HEK293T (cell line): ENCODE results near the gene GPATCH8.
"Not testable (repeated sequence)": the region's sequence is repeated elsewhere in the genome, so short reads cannot be mapped to it uniquely, and the experiment has no call there.

Experiments
- CTCF ChIA-PET: fragments of 350-600 bp; formaldehyde crosslinking; extraction: SDS; loops from one replicate; lab custom pipeline; 2021; ENCODE audit warnings: antibody characterized with exemption, inconsistent platforms; lab: Yijun Ruan, JAX
- POLR2A ChIA-PET: fragments of 350-600 bp; formaldehyde crosslinking; extraction: SDS; loops from one replicate; lab custom pipeline; 2020; ENCODE audit warnings: antibody characterized with exemption, inconsistent platforms; lab: Yijun Ruan, JAX
- DNase-seq: peaks from one replicate; pipeline ENCODE4 v3.0.0; 2012; ENCODE audit warnings: mixed read lengths; ENCODE audit errors: extremely low spot score
- ARNT ChIP-seq: fragments of 450-650 bp; IDR thresholded peaks from 2 replicates; pipeline ENCODE4 v1.6.1; 2017; ENCODE audit warnings: mild to moderate bottlenecking
- BHLHE40 ChIP-seq: fragments of 450-650 bp; IDR thresholded peaks from 2 replicates; pipeline ENCODE4 v1.6.1; 2016; ENCODE audit warnings: mild to moderate bottlenecking, moderate library complexity, borderline replicate concordance
- CTBP1 ChIP-seq: fragments of 450-650 bp; IDR thresholded peaks from 2 replicates; pipeline ENCODE4 v1.6.1; 2016; ENCODE audit warnings: borderline replicate concordance
- ELF4 ChIP-seq: fragments of 450-650 bp; IDR thresholded peaks from 2 replicates; pipeline ENCODE4 v1.6.1; 2017; ENCODE audit warnings: antibody characterized with exemption
- FOXA1 ChIP-seq: fragments of 450-650 bp; IDR thresholded peaks from 2 replicates; pipeline ENCODE4 v1.6.1; 2016; ENCODE audit warnings: mild to moderate bottlenecking
- FOXK2 ChIP-seq: fragments of 450-650 bp; IDR thresholded peaks from 2 replicates; pipeline ENCODE4 v1.6.1; 2016; ENCODE audit warnings: mild to moderate bottlenecking
- FOXM1 ChIP-seq: fragments of 450-650 bp; IDR thresholded peaks from 2 replicates; pipeline ENCODE4 v1.6.1; 2017; ENCODE audit warnings: mild to moderate bottlenecking, borderline replicate concordance
- HDGF ChIP-seq: fragments of 450-650 bp; IDR thresholded peaks from 2 replicates; pipeline ENCODE4 v1.6.1; 2017; ENCODE audit warnings: antibody characterized with exemption, borderline replicate concordance
- L3MBTL2 ChIP-seq: fragments of 450-650 bp; conservative IDR thresholded peaks from 2 replicates; pipeline ENCODE4 v1.6.1; 2016; ENCODE audit warnings: mild to moderate bottlenecking
- LEF1 ChIP-seq: fragments of 450-650 bp; IDR thresholded peaks from 2 replicates; pipeline ENCODE4 v1.6.1; 2017; ENCODE audit warnings: mild to moderate bottlenecking, borderline replicate concordance
- NFRKB ChIP-seq: fragments of 450-650 bp; IDR thresholded peaks from 2 replicates; pipeline ENCODE4 v1.6.1; 2016; ENCODE audit warnings: mild to moderate bottlenecking, moderate library complexity
- SP1 ChIP-seq: fragments of 450-650 bp; IDR thresholded peaks from 2 replicates; pipeline ENCODE4 v1.6.1; 2017
- SUZ12 ChIP-seq: fragments of 450-650 bp; IDR thresholded peaks from 2 replicates; pipeline ENCODE4 v1.6.1; 2016; ENCODE audit warnings: mild to moderate bottlenecking
- TARDBP ChIP-seq: fragments of 450-650 bp; IDR thresholded peaks from 2 replicates; pipeline ENCODE4 v1.6.1; 2016
- ZNF384 ChIP-seq: fragments of 450-650 bp; IDR thresholded peaks from 2 replicates; pipeline ENCODE4 v1.6.1; 2016
- TF ChIP-seq, protein P1 (sequence below): fragments of 450-650 bp; IDR thresholded peaks from 2 replicates; pipeline ENCODE4 v1.6.1; 2016

GPATCH8 gene

DNA sequence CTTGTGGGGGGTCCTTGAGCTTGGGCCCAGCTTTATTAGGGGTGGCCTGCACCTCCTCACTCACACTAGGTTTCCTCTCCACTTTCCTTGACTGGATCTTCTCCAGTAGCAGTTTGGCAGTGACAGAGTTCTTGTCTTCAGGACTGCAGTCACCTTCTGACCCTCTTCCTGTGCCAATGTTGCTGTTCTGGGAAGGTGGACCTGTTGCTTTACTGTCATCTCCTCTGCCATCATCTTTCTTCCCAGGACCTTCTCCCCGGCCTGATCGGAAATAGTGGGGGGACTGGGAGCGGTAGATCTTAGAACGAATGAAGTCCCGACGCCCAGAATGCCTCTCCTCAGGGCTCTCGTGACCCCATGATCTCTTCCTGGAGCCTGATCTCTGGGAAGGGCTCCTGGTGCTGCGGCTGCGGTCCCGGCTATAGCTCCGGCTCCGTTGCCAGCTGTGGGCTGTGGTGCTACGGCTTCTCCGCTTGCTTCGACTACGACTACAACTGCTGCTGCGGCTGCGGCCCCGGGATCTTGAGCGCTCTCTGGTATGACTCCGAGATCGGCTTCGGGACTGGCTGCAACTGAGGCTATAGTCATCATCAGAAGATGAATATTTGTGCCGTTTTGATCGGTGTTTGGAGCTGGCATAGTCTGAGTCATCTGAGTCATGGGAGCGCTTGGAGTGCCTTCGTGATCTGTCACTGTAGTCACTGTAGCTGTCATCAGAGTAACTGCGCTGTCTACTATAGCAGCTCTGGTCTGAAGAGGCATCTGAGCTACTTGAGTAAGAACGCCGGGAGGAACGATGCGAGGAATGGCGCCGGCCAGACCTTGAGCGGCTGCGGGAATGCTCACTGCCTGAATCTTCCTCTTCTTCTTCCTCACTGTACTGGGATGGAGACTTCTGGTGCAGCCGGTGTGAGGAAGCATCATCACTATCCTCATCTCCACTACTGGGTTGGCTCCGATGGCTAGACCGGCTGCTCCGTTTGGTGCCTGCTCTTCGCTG is 104.2 kb downstream of the GPATCH8 start:
- DNase-seq, result no peak
- CTCF ChIA-PET, result interaction anchor here (0.6 to 1.9 kb wide), 3 partner anchors 13 to 124 kb away, joined by 3 to 17 read pairs (median 4); no protein-coding TSS in a partner anchor

DNA sequence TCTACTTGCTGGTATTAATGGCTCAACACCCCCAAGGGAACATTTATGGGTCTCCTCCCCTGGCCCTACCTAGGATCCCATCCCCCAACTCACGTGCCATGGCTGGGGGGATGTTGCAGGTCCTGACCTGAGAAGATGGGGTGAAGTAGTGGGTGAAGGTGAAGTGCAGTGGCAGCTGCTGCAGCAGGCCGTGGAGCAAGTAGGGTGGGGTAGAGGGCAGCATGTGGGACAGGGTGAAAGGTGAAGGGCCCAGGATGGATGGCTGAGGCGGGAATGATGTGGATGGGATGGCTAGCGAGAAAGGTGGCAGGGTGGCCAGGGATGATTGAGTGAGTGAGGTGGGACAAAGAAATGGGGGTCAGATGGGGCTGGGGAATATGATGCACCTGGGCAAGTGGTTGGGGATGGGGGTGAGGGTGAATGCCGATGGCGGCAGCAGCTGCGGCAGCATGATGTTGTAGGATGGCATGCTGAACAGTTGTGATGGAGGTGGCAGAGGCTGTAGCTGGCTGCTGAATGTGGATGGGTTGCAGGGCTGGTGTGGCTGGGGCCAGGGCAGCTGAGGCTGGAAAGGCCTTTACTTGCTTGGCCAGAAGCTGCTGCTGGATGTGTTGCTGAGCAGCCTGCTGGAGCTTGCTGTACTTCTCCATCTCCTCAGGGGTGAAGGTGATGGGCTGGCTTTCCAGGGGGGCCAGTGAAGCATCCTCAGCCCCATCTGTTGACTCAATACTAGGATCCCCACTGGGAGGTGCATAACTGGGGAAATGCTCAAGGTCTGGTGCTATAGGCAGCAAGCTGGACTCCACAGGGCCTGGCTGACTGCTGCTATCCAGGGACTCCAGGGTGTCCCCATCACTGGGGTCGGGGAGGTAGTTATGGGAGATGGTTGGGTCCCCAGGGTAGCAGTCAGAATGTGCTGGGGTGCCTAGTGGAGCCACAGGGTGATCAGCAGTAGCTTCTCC is 105.4 kb downstream of the GPATCH8 start:
- CTCF ChIA-PET, result interaction anchor here (1.0 kb wide), 1 partner anchor 34 kb away, joined by 5 read pairs; the partner anchor contains the start of gene FAM171A2
- no peak for DNase-seq
- POLR2A ChIA-PET, result interaction anchor here (1.8 kb wide), 1 partner anchor 12 kb away, joined by 7 read pairs; no protein-coding TSS in a partner anchor
- TF ChIP-seq TARDBP (no peak), LEF1 (no peak), ELF4 (no peak), BHLHE40 (no peak), SUZ12 (no peak), FOXK2 (no peak), HDGF (no peak), FOXM1 (no peak), NFRKB (no peak)

More for the DNA sequence above, 104.2 kb downstream of the GPATCH8 start:
- TF ChIP-seq TARDBP (no peak), ELF4 (no peak), ARNT (no peak), SUZ12 (no peak), BHLHE40 (no peak), CTBP1 (no peak), FOXM1 (no peak), LEF1 (no peak), SP1 (no peak), FOXA1 (no peak), ZNF384 (no peak), HDGF (no peak), NFRKB (no peak), L3MBTL2 (no peak), FOXK2 (no peak)
- TF ChIP-seq, protein P1, sequence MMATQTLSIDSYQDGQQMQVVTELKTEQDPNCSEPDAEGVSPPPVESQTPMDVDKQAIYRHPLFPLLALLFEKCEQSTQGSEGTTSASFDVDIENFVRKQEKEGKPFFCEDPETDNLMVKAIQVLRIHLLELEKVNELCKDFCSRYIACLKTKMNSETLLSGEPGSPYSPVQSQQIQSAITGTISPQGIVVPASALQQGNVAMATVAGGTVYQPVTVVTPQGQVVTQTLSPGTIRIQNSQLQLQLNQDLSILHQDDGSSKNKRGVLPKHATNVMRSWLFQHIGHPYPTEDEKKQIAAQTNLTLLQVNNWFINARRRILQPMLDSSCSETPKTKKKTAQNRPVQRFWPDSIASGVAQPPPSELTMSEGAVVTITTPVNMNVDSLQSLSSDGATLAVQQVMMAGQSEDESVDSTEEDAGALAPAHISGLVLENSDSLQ, result no peak
- POLR2A ChIA-PET, result interaction anchor here (1.8 kb wide), 1 partner anchor 13 kb away, joined by 7 read pairs; no protein-coding TSS in a partner anchor

DNA sequence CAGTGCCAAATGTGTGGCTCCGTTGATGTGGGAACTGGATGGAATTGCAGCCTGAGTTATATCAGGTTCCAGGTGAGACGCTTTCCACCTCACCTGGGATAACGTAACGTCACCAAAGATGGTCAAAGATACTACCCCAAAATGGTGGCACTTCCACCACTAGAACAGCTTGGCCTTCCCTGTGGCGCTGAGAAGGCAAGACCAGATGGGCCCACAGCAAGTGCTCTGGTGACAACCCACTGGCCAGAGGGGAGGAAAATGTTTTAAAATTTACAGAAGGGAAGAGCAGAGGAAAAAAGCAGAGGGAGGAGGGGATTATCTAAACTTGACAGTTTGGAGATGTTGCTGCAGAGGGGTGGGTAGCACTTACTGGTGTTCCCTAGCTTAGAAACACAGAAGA is 106.3 kb downstream of the GPATCH8 start:
- CTCF ChIA-PET, result interaction anchor here (0.7 to 1.0 kb wide), 3 partner anchors 34 to 415 kb away, joined by 3 to 5 read pairs (median 4); partner anchors contain the start of gene FAM171A2
- TF ChIP-seq NFRKB, result no peak
- no peak for TF ChIP-seq CTBP1
- TF ChIP-seq HDGF, result no peak
- TF ChIP-seq TARDBP, result no peak
- no peak for DNase-seq
- POLR2A ChIA-PET, result interaction anchor here (1.8 kb wide), 1 partner anchor 11 kb away, joined by 7 read pairs; no protein-coding TSS in a partner anchor

DNA sequence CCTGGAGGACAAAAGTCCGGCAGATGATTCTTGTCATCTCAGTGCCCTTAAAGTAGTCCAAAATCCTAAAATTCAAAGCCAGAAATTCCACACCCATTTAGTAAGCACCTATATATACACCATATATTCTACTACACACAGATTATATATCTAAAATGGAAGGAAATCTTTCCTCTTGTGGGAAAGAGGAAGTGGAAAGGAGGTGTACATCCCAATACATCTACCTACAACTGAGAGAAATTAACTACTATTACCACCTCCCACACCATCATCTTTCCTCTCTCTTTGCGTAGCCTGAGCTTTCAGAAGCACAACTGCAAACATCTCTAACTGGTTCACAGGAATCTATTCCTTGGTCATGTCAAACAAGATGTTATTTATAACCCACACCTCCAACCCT is 108.4 kb downstream of the GPATCH8 start:
- TF ChIP-seq, protein P1, result no peak
- TF ChIP-seq FOXK2 (no peak), FOXA1 (no peak), TARDBP (no peak), FOXM1 (no peak), LEF1 (no peak)
- CTCF ChIA-PET, result no interaction called here
- DNase-seq, result no peak
- POLR2A ChIA-PET, result no interaction called here

DNA sequence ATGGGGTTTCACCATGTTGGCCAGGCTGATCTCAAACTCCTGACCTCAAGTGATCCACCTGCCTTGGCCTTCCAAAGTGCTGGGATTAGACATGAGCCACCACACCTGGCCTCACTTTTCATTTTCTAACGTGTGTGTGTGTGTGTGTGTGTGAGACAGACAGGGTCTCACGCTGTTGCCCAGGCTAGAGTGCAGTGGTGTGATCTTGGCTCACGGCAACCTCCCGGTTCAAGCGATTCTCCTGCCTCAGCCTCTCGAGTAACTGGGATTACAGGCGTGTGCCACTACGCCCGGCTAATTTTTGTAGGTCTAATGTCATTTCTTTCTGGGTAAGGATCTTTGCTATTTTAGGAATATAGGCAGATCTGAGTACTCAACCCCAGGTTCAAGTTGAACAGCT is 109.1 kb downstream of the GPATCH8 start:
- TF ChIP-seq ZNF384, result 0 out of 2 replicates have a peak, but pooled peaks have one; percentile 32
- POLR2A ChIA-PET, DNase-seq: not testable (repeated sequence)
- CTCF ChIA-PET, result interaction anchor here (0.6 to 1.2 kb wide), 3 partner anchors 10 to 42 kb away, joined by 3 to 8 read pairs (median 4); no protein-coding TSS in a partner anchor

DNA sequence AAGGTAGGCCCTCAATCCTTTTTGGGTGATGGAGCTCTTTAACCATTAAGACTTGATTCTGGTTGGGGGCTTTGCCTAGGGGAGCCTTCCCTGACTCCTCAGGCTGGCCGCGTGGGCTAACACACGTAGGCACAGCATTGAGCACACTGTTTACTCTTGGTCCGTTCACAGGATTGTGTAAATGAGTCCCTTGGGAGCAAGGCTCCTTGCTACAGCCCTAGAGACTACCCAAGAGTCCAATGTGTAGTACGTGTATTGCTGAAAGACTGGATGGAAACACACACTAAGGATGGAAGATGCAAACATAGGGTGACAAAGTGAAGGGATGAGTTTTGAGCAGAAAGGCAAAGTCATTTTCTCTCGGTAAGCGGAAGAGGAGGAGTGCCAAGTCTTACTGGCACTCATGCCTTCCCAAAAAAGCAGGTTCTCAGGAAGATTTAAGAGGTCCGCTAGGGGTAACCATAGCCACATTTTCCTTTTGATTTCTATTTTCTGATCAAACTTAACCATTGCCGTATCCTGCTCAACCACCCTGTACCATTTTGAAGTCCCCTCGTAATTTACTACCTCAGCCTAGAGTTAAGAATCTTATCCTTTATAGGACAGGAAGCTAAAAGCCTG is 112.8 kb downstream of the GPATCH8 start:
- no peak for DNase-seq
- no peak for TF ChIP-seq ZNF384
- TF ChIP-seq ELF4, result no peak
- no peak for TF ChIP-seq TARDBP
- no peak for TF ChIP-seq ARNT
- TF ChIP-seq LEF1, result no peak
- no peak for TF ChIP-seq FOXK2
- TF ChIP-seq SUZ12, result no peak
- no peak for TF ChIP-seq FOXA1
- no peak for TF ChIP-seq FOXM1
- no peak for TF ChIP-seq L3MBTL2
- no peak for TF ChIP-seq NFRKB
- TF ChIP-seq BHLHE40, result no peak
- TF ChIP-seq CTBP1, result no peak
- ChIA-PET CTCF (interaction anchor here (2.5 kb wide), 1 partner anchor 133 kb away, joined by 6 read pairs; no protein-coding TSS in a partner anchor), POLR2A (interaction anchor here (0.6 to 1.2 kb wide), 2 partner anchors 114 to 227 kb away, joined by 3 to 4 read pairs; no protein-coding TSS in a partner anchor)
